GM12878 (cell line): ENCODE measurements around the gene GALK2. TPM values are rescaled to one million over a fixed set of nuclear protein-coding genes. Genes with fewer than 3 reads are reported as not detected.
A peak's percentile ranks its signal among the peaks of the same experiment; 100 is the strongest.

Experiments
- BCL11A ChIP-seq: IDR thresholded peaks from 2 replicates; pipeline ENCODE4 v1.6.1; 2011; ENCODE audit warnings: low read depth, low read length
- CHD2 ChIP-seq: IDR thresholded peaks from 2 replicates; pipeline ENCODE4 v1.6.1; 2011; ENCODE audit warnings: low read depth, low read length, improper control_type of control experiment, borderline replicate concordance
- HSF1 ChIP-seq: fragments of 150-350 bp; IDR thresholded peaks from 2 replicates; pipeline ENCODE4 v1.6.1; 2014; ENCODE audit warnings: mild to moderate bottlenecking, low read depth, low read length
- IRF4 ChIP-seq: IDR thresholded peaks from 2 replicates; pipeline ENCODE4 v1.6.1; 2011; ENCODE audit warnings: low read depth, low read length
- KAT2A ChIP-seq: conservative IDR thresholded peaks from 2 replicates; pipeline ENCODE4 v1.6.1; 2011; ENCODE audit warnings: low read depth, low read length; ENCODE audit not compliant: control insufficient read depth
- MEF2A ChIP-seq: IDR thresholded peaks from 2 replicates; pipeline ENCODE4 v1.6.1; 2011; ENCODE audit warnings: low read depth, mild to moderate bottlenecking, low read length, moderate library complexity; ENCODE audit not compliant: insufficient read depth
- NFXL1 ChIP-seq: fragments of 450-650 bp; IDR thresholded peaks from 2 replicates; pipeline ENCODE4 v1.6.1; 2017; ENCODE audit warnings: antibody characterized with exemption, mild to moderate bottlenecking, borderline replicate concordance
- POLR2A ChIP-seq: IDR thresholded peaks from 2 replicates; pipeline ENCODE4 v1.6.1; 2011; ENCODE audit warnings: low read depth, mild to moderate bottlenecking, low read length
- RAD21 ChIP-seq: IDR thresholded peaks from 2 replicates; pipeline ENCODE4 v1.6.1; 2011; ENCODE audit warnings: mild to moderate bottlenecking, low read depth, low read length, moderate library complexity; ENCODE audit not compliant: insufficient read depth
- RBBP5 ChIP-seq: fragments of 200-600 bp; sonication (generic); conservative IDR thresholded peaks from 2 replicates; pipeline ENCODE4 v1.6.1; 2016
- RELA ChIP-seq: fragments of 450-650 bp; IDR thresholded peaks from 2 replicates; pipeline ENCODE4 v1.8.0; 2014; ENCODE audit warnings: borderline replicate concordance; ENCODE audit not compliant: partially characterized antibody
- REST ChIP-seq: IDR thresholded peaks from 2 replicates; pipeline ENCODE4 v1.6.1; 2012; ENCODE audit warnings: mild to moderate bottlenecking, low read depth, low read length
- RFX5 ChIP-seq: IDR thresholded peaks from 2 replicates; pipeline ENCODE4 v1.6.1; 2011; ENCODE audit warnings: low read depth, low read length, improper control_type of control experiment
- SUPT20H ChIP-seq: IDR thresholded peaks from 2 replicates; pipeline ENCODE4 v1.6.1; 2011; ENCODE audit warnings: low read depth, mild to moderate bottlenecking, low read length, moderate library complexity, borderline replicate concordance; ENCODE audit not compliant: control insufficient read depth
- ZBTB40 ChIP-seq: fragments of 450-650 bp; IDR thresholded peaks from 2 replicates; pipeline ENCODE4 v1.6.1; 2016; ENCODE audit warnings: mild to moderate bottlenecking, moderate library complexity, borderline replicate concordance
- polyA plus RNA-seq, 11 experiments: library from polyadenylated mRNA; depleted of rRNA in 4 of 11; unstranded in 6 of 11; stranded (reverse) in 5 of 11; fragments of >200 nt; fragmentation: Nextera tagmentation in 4 of 11; fragmentation: Illumina TruSeq in 1 of 11; extraction: Ambion mirVana in 4 of 11; extraction: Trizol in 1 of 11; gene quantifications; 1 replicate in 1 of 11; 2 replicates in 10 of 11; pipeline versions ENCODE4 v1.2.1 to v1.2.3, GENCODE V29; 2011 to 2016; ENCODE audit warnings: inconsistent platforms in 2 of 11, missing spikeins in 2 of 11, low read depth in 1 of 11
- total RNA-seq, 4 experiments: library from RNA; depleted of rRNA in 3 of 4; stranded (reverse); fragments of >200 nt in 3 of 4; fragmentation: Illumina TruSeq in 1 of 4; extraction: Trizol in 1 of 4; gene quantifications; 2 replicates each; pipeline versions ENCODE4 v1.2.1 to v1.2.3, GENCODE V29; 2013 to 2021
- TF ChIP-seq, protein P1 (sequence below): fragments of 450-650 bp; IDR thresholded peaks from 2 replicates; pipeline ENCODE4 v1.6.1; 2017; ENCODE audit warnings: mild to moderate bottlenecking, moderate library complexity

The GALK2 gene
- total and polyA plus RNA-seq, 10 of the 15 experiments (the other 5 are each of a cell fraction or from before 2014, with no cell fraction given): 11.9 to 26.7 (median 15.4) TPM

DNA sequence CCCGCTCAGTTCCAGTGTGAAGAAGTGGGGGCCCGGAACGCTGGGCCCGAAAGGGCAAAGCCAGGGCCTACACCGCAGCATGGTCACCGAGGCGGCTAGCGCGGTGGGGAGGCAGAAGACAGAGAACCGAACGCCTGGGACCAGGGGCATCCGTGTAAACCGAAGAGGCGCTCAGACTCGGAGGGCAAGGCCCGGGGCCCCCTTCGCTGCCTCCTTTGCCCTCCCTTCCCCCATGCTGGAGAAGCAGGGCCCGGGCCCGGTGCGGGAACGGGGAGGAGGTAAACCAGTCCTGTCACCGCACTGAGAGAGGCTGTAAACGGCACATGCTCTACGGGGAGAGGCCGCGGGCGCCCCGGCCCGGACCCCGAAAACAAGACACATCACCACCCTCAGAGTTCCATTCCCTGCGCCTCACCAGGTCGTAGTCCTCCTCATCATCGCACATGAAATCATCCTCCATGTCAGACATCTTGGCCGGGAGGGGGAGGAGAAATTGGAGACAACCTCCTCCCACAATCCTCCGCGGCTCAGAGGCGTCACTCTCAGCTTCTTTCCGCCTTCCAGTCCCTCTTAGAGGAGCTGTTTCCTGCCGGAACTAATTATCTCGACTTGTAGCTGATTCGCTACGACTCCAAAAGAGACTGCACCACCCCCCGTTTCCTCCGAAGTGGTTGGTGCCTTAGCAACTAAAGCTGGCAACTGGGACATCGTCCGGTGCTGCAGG is 14.8 kb upstream of the GALK2 start, which contains the start of gene COPS2 (continued):
- TF ChIP-seq BCL11A: no peak
- peak; percentile 95 for TF ChIP-seq POLR2A
- peak; percentile 75; the same call in 1 of the 2 replicates for TF ChIP-seq MEF2A
- TF ChIP-seq HSF1: peak; percentile 78
- no peak for TF ChIP-seq SUPT20H
- TF ChIP-seq NFXL1: no peak
- peak; percentile 80; the same call in 1 of the 2 replicates for TF ChIP-seq CHD2
- no peak for TF ChIP-seq RFX5
- TF ChIP-seq, protein P1, sequence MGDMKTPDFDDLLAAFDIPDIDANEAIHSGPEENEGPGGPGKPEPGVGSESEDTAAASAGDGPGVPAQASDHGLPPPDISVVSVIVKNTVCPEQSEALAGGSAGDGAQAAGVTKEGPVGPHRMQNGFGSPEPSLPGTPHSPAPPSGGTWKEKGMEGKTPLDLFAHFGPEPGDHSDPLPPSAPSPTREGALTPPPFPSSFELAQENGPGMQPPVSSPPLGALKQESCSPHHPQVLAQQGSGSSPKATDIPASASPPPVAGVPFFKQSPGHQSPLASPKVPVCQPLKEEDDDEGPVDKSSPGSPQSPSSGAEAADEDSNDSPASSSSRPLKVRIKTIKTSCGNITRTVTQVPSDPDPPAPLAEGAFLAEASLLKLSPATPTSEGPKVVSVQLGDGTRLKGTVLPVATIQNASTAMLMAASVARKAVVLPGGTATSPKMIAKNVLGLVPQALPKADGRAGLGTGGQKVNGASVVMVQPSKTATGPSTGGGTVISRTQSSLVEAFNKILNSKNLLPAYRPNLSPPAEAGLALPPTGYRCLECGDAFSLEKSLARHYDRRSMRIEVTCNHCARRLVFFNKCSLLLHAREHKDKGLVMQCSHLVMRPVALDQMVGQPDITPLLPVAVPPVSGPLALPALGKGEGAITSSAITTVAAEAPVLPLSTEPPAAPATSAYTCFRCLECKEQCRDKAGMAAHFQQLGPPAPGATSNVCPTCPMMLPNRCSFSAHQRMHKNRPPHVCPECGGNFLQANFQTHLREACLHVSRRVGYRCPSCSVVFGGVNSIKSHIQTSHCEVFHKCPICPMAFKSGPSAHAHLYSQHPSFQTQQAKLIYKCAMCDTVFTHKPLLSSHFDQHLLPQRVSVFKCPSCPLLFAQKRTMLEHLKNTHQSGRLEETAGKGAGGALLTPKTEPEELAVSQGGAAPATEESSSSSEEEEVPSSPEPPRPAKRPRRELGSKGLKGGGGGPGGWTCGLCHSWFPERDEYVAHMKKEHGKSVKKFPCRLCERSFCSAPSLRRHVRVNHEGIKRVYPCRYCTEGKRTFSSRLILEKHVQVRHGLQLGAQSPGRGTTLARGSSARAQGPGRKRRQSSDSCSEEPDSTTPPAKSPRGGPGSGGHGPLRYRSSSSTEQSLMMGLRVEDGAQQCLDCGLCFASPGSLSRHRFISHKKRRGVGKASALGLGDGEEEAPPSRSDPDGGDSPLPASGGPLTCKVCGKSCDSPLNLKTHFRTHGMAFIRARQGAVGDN: peak; percentile 56; the same call in 1 of the 2 replicates
- TF ChIP-seq ZBTB40: peak; percentile 100
- no peak for TF ChIP-seq RAD21
- TF ChIP-seq REST: no peak
- no peak for TF ChIP-seq KAT2A
- TF ChIP-seq RELA: peak; percentile 95
- 0 out of 2 replicates have a peak, but pooled peaks have one; percentile 60 for TF ChIP-seq RBBP5
- peak; percentile 78; the same call in 1 of the 2 replicates for TF ChIP-seq IRF4
